BJ (cell line): ENCODE measurements around the gene ACSBG1. TPM values are rescaled to one million over a fixed set of nuclear protein-coding genes. Genes with fewer than 3 reads are reported as not detected.

Experiments used
- CTCF ChIA-PET: fragments of 350-600 bp; formaldehyde crosslinking; extraction: SDS; loops from one replicate; lab custom pipeline; 2021; ENCODE audit warnings: antibody characterized with exemption, inconsistent platforms; lab: Yijun Ruan, JAX
- POLR2A ChIA-PET: fragments of 300-600 bp; sonication (Branson Sonifier 250); formaldehyde crosslinking; extraction: SDS; loops from one replicate; lab custom pipeline; 2021; ENCODE audit warnings: antibody characterized with exemption; lab: Charles Lee
- DNase-seq: peaks from one replicate; pipeline ENCODE4 v3.0.0-alpha.2; 2011; ENCODE audit warnings: low read depth
- H3K27me3 ChIP-seq: 2 replicates; pipeline ENCODE4 v1.6.0; 2011; ENCODE audit warnings: low read length; ENCODE audit not compliant: control insufficient read depth, insufficient read depth
- H3K36me3 ChIP-seq: 2 replicates; pipeline ENCODE4 v1.5.1; 2011; ENCODE audit warnings: low read length; ENCODE audit not compliant: control insufficient read depth, insufficient read depth
- H3K4me3 ChIP-seq: 2 replicates; pipeline ENCODE4 v1.5.1; 2011; ENCODE audit warnings: low read depth, mild to moderate bottlenecking, control low read depth, low read length
- polyA plus RNA-seq: library from polyadenylated mRNA; depleted of rRNA; stranded (reverse); fragments of >200 nt; gene quantifications from 2 replicates; pipeline ENCODE4 v1.2.3, GENCODE V29; 2011
- TF ChIP-seq, protein P1 (sequence below): IDR thresholded peaks from 2 replicates; pipeline ENCODE4 v1.5.1; 2011; ENCODE audit warnings: low read depth, mild to moderate bottlenecking, control low read depth, inconsistent platforms, low read length, moderate library complexity; ENCODE audit not compliant: insufficient read depth

ACSBG1 gene
- polyA plus RNA-seq, 1 experiment, result 0.01 TPM

DNA sequence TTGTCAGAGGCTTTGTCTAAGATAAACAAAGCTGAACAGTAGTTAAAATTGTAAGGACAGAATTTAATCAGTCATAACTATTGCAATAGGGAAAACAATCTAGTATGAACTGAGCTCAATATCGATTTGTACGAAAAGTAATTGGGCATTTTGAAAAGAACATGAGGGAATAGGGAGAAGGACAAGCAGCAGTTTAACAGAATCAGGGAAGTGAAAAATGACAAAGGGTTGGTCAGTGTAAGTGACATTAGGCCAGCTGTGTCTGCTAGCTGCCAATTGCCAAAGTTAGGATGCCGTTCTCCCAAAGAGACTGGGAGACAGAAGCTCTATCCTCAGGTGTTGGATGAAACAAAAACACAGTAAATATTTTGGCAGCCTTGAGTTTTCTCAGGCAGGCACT, 26.7 kb upstream of the ACSBG1 start:
- ChIA-PET POLR2A (no interaction called here), CTCF (interaction anchor here (0.6 to 1.1 kb wide), 4 partner anchors 8 to 153 kb away, joined by 3 to 4 read pairs (median 4); no protein-coding TSS in a partner anchor)
- TF ChIP-seq, protein P1, sequence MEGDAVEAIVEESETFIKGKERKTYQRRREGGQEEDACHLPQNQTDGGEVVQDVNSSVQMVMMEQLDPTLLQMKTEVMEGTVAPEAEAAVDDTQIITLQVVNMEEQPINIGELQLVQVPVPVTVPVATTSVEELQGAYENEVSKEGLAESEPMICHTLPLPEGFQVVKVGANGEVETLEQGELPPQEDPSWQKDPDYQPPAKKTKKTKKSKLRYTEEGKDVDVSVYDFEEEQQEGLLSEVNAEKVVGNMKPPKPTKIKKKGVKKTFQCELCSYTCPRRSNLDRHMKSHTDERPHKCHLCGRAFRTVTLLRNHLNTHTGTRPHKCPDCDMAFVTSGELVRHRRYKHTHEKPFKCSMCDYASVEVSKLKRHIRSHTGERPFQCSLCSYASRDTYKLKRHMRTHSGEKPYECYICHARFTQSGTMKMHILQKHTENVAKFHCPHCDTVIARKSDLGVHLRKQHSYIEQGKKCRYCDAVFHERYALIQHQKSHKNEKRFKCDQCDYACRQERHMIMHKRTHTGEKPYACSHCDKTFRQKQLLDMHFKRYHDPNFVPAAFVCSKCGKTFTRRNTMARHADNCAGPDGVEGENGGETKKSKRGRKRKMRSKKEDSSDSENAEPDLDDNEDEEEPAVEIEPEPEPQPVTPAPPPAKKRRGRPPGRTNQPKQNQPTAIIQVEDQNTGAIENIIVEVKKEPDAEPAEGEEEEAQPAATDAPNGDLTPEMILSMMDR, result no peak

DNA sequence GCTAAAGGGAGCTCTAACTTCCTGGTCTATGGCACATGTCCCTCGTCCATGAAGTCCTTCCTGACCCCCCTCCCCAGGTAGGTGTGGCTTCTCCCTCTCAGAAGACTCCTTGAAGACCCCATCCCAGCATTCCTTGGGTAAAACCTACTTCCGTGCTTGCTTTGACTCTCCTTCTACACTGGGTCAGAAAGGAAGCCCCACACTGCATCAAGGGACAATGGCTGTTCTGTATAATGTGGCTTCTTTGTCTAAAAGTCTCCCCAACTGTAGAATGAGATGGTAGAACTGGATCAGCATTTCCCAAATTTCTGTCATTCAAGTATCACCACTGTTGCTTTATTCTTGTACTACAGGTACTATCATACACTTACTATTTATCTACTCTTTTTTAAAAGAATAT, 26.1 kb upstream of the ACSBG1 start:
- CTCF ChIA-PET, result interaction anchor here (0.7 to 1.1 kb wide), 2 partner anchors 9 to 19 kb away, joined by 3 to 4 read pairs; no protein-coding TSS in a partner anchor
- TF ChIP-seq, protein P1, result no peak

More for the DNA sequence above, 26.7 kb upstream of the ACSBG1 start:
- no peak for DNase-seq
- Histone ChIP-seq H3K36me3 (no peaks in the 10 kb centered on the region), H3K4me3 (no peak overlapping the region), H3K27me3 (no peaks in the 10 kb centered on the region)

DNA sequence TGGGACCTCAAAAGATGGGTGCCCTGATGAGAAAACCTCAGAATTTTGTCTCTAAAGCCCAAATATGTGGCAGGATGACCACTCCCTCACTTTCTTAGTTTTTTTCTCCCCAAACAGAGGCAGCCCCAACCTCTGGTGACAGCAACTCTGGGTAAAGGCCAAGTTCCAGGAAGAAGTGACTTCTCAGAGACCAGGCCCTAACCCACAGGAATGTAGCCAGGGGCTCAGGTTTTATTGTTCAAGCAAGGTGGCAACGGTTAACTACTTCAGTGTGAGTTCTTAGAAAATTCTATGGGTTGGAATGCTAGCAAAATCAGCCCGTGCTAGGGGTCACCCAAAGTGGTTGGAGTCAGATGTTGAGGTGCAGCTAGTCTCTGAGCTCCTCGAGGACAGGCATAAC, 24.9 kb upstream of the ACSBG1 start:
- TF ChIP-seq, protein P1, result no peak
- Histone ChIP-seq H3K27me3 (peaks cover 2% of the 10 kb centered on the region), H3K36me3 (no peaks in the 10 kb centered on the region), H3K4me3 (no peak overlapping the region)
- no peak for DNase-seq
- CTCF ChIA-PET, result interaction anchor here (1.1 kb wide), 1 partner anchor 128 kb away, joined by 3 read pairs; the partner anchor contains the start of gene CIB2
- POLR2A ChIA-PET, result no interaction called here

More for the DNA sequence above, 26.1 kb upstream of the ACSBG1 start:
- Histone ChIP-seq H3K4me3 (no peak overlapping the region), H3K36me3 (no peaks in the 10 kb centered on the region), H3K27me3 (no peaks in the 10 kb centered on the region)
- DNase-seq, result no peak
- POLR2A ChIA-PET, result no interaction called here

DNA sequence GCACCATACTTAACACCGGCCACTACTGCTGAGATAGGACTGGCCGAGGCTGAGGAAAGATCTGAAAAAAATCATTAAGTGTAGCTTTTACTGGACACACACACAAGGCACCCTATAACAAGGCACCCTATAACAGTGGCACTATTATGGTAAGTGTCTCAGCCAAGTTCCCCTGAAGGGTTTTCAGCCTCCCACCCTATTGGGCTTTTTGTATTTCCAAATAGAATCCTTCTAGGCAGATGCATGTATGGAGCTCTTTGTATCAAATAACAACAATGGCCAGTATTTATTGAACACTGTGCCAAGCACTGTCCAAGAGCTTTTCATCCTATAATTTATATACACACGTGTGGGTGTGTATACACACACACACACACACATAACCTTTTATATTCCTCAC, 23.3 kb upstream of the ACSBG1 start:
- H3K36me3 ChIP-seq, result no peaks in the 10 kb centered on the region
- CTCF ChIA-PET, result interaction anchor here (0.6 to 1.8 kb wide), 3 partner anchors 9 to 150 kb away, joined by 3 to 5 read pairs (median 3); no protein-coding TSS in a partner anchor
- TF ChIP-seq, protein P1, result no peak
- no peak for DNase-seq
- H3K4me3 ChIP-seq, result no peak overlapping the region
- peaks cover 2% of the 10 kb centered on the region for H3K27me3 ChIP-seq
- POLR2A ChIA-PET, result no interaction called here

DNA sequence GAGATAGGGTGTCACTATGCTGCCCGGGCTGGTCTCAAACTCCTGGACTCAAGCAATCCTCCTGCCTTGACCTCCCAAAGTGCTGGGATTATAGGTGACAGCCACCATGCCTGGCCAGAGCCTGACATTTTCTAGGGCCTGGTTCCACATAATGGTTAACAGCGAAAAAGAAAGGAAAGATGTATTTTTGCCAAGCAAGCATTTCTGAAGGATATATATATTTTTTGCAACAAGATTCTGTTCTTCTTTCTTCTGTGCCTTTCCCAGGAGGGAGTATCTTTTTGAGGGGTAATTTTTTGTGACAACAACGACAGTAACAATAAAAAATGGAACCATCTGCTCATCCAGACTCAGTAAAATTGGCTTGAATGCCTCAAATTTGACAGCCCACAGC, 21.7 kb upstream of the ACSBG1 start:
- POLR2A ChIA-PET, result no interaction called here
- H3K36me3 ChIP-seq, result no peaks in the 10 kb centered on the region
- H3K27me3 ChIP-seq, result peaks cover 2% of the 10 kb centered on the region
- TF ChIP-seq, protein P1, result no peak
- no peak overlapping the region for H3K4me3 ChIP-seq
- no peak for DNase-seq
- CTCF ChIA-PET, result no interaction called here
